Endothelial cell of umbilical vein (primary cell): ENCODE data around the gene OCIAD1. TPM values are rescaled to one million over a fixed set of nuclear protein-coding genes. Genes with fewer than 3 reads are reported as not detected.

Source experiments
- BruUV-seq: library from RNA; stranded (reverse); fragments of 400-500 nt; replicated peaks from 2 replicates; lab custom pipeline; 2021; lab: Mats Ljungman, UMichigan
- CTCF ChIA-PET: fragments of 300-600, 350-600 bp; sonication (Branson Sonifier 250); formaldehyde crosslinking; loops from one replicate; lab custom pipeline; 2021; ENCODE audit warnings: antibody characterized with exemption, inconsistent platforms; lab: Charles Lee
- POLR2A ChIA-PET: fragments of 300-600, 350-600 bp; sonication (Branson Sonifier 250); formaldehyde crosslinking; loops from one replicate; lab custom pipeline; 2021; ENCODE audit warnings: antibody characterized with exemption, inconsistent platforms; lab: Charles Lee
- DNase-seq: peaks from one replicate; pipeline ENCODE4 v3.0.0-alpha.2; 2011; ENCODE audit warnings: low read depth, low spot score
- FAIRE-seq: peaks from 2 replicates; lab custom pipeline; 2011; peaks lifted over from hg19 to GRCh38; lab: Jason Lieb, UNC
- H2AFZ ChIP-seq: 2 replicates; pipeline ENCODE4 v1.6.0; 2012; ENCODE audit warnings: low read depth, low read length, control low read depth, inconsistent platforms
- H3K27ac ChIP-seq: 2 replicates; pipeline ENCODE4 v1.5.1; 2011; ENCODE audit warnings: low read depth, mild to moderate bottlenecking, control low read depth, low read length, moderate library complexity; ENCODE audit not compliant: insufficient read depth
- H3K27me3 ChIP-seq, 2 experiments: 2 replicates each; pipeline versions ENCODE4 v1.6.0 to v1.6.1; 2011; ENCODE audit warnings: low read length in 2 of 2, mixed read lengths in 1 of 2; ENCODE audit not compliant: control insufficient read depth in 2 of 2, insufficient read depth in 2 of 2
- H3K36me3 ChIP-seq, 2 experiments: 2 replicates in 1 of 2; 3 replicates in 1 of 2; pipeline ENCODE4 v1.5.1; 2011; ENCODE audit warnings: low read length in 2 of 2, mild to moderate bottlenecking in 1 of 2, moderate library complexity in 1 of 2; ENCODE audit not compliant: control insufficient read depth in 2 of 2, insufficient read depth in 2 of 2; ENCODE audit errors: extremely low read depth in 1 of 2
- H3K4me1 ChIP-seq: 3 replicates; pipeline ENCODE4 v1.5.1; 2011; ENCODE audit warnings: mild to moderate bottlenecking, low read length; ENCODE audit not compliant: control insufficient read depth, insufficient read depth; ENCODE audit errors: extremely low read depth
- H3K4me2 ChIP-seq: 2 replicates; pipeline ENCODE4 v1.6.1; 2011; ENCODE audit warnings: low read length, control low read depth, mixed read lengths; ENCODE audit not compliant: insufficient read depth
- H3K4me3 ChIP-seq, 3 experiments: fragments of 200-600 bp in 1 of 3; sonication (generic), shearing (Covaris generic) in 1 of 3; replicated peaks in 1 of 3; 2 replicates each; pipeline ENCODE4 v1.5.1; 2011 to 2016; ENCODE audit warnings: control low read depth in 3 of 3, low read length in 3 of 3, mild to moderate bottlenecking in 2 of 3, inconsistent platforms in 1 of 3, low read depth in 1 of 3, moderate library complexity in 1 of 3; ENCODE audit not compliant: insufficient read depth in 1 of 3
- H3K79me2 ChIP-seq: 2 replicates; pipeline ENCODE4 v1.6.0; 2012; ENCODE audit warnings: low read length, inconsistent platforms; ENCODE audit not compliant: control insufficient read depth, insufficient read depth
- H3K9ac ChIP-seq: replicated peaks from 2 replicates; pipeline ENCODE3; 2011; ENCODE audit warnings: low read length, control low read depth; ENCODE audit not compliant: insufficient read depth; ENCODE audit errors: extremely low read depth
- H3K9me1 ChIP-seq: replicated peaks from 3 replicates; pipeline ENCODE4 v1.6.0; 2011; ENCODE audit warnings: mild to moderate bottlenecking, low read length; ENCODE audit not compliant: control insufficient read depth, insufficient read depth; ENCODE audit errors: extremely low read depth
- H3K9me3 ChIP-seq: replicated peaks from 2 replicates; pipeline ENCODE4 v1.5.1; 2012; ENCODE audit warnings: low read length, inconsistent platforms; ENCODE audit not compliant: control insufficient read depth, insufficient read depth
- H4K20me1 ChIP-seq: replicated peaks from 2 replicates; pipeline ENCODE3; 2011; ENCODE audit warnings: mild to moderate bottlenecking, low read length; ENCODE audit not compliant: control insufficient read depth, insufficient read depth; ENCODE audit errors: extremely low read depth
- EZH2 ChIP-seq: IDR thresholded peaks from 2 replicates; pipeline ENCODE4 v1.6.1; 2012; ENCODE audit warnings: borderline replicate concordance, low read depth, mild to moderate bottlenecking, moderate library complexity, low read length, inconsistent platforms; ENCODE audit not compliant: severe bottlenecking
- FOS ChIP-seq: IDR thresholded peaks from 2 replicates; pipeline ENCODE4 v1.6.1; 2011; ENCODE audit warnings: mild to moderate bottlenecking, low read length, moderate library complexity, borderline replicate concordance; ENCODE audit not compliant: insufficient read depth
- GATA2 ChIP-seq: IDR thresholded peaks from 2 replicates; pipeline ENCODE4 v1.7.0; 2011; ENCODE audit warnings: low read depth, mild to moderate bottlenecking, moderate library complexity, mixed read lengths, low read length; ENCODE audit not compliant: insufficient read length, insufficient read depth
- JUN ChIP-seq: IDR thresholded peaks from 2 replicates; pipeline ENCODE4 v1.6.1; 2011; ENCODE audit warnings: borderline replicate concordance, low read depth; ENCODE audit not compliant: insufficient read length, insufficient read depth
- MYC ChIP-seq: IDR thresholded peaks from one replicate; pipeline ENCODE4 v1.6.1; 2011; ENCODE audit warnings: mild to moderate bottlenecking, low read depth, low read length
- POLR2A ChIP-seq: IDR thresholded peaks from 2 replicates; pipeline ENCODE4 v1.6.1; 2012; ENCODE audit warnings: low read depth, mild to moderate bottlenecking, control low read depth, low read length
- POLR2AphosphoS5 ChIP-seq: IDR thresholded peaks from 2 replicates; pipeline ENCODE4 v1.6.1; 2012; ENCODE audit warnings: low read depth, mild to moderate bottlenecking, control low read depth, low read length, moderate library complexity; ENCODE audit not compliant: insufficient read depth
- dilution Hi-C: fragments of 300-500 bp; cut with MboI; formaldehyde crosslinking; loops from one replicate; pipeline ENCODE4 v1.15.0; 2019; ENCODE audit warnings: low sequenced_read_pairs; ENCODE audit not compliant: extremely low pct_ligation_motif_present
- intact Hi-C: fragments of 100-400 bp; cut with micrococcal nuclease; formaldehyde crosslinking; loops from one replicate; pipeline ENCODE4 v1.10.0; 2022
- polyA plus RNA-seq, 4 experiments: library from polyadenylated mRNA; depleted of rRNA in 3 of 4; stranded (reverse) in 3 of 4; unstranded in 1 of 4; fragments of >200 nt; gene quantifications; 2 replicates each; pipeline versions ENCODE4 v1.2.1 to v1.2.3, GENCODE V29; 2011 to 2012; ENCODE audit warnings: missing spikeins in 1 of 4
- total RNA-seq: library from RNA; stranded (reverse); gene quantifications from 2 replicates; pipeline ENCODE4 v1.2.3, GENCODE V29; 2021
- TF ChIP-seq, protein P1 (sequence below), 2 donors: IDR thresholded peaks; 1 replicate in 1 of 2; 2 replicates in 1 of 2; pipeline ENCODE4 v1.5.1; 2011; ENCODE audit warnings: low read length in 2 of 2, mild to moderate bottlenecking in 2 of 2, moderate library complexity in 2 of 2, control low read depth in 1 of 2, inconsistent platforms in 1 of 2, low read depth in 1 of 2; ENCODE audit not compliant: insufficient read depth in 1 of 2; ENCODE audit errors: extremely low read depth in 1 of 2
- TF ChIP-seq, protein P2 (sequence below): IDR thresholded peaks from 2 replicates; pipeline ENCODE4 v1.6.1; 2011; ENCODE audit not compliant: insufficient read depth, insufficient read length

OCIAD1 gene
- total and polyA plus RNA-seq, 2 donors (not counting 3 experiments of a cell fraction or from before 2014, with no cell fraction given): 81.7 to 101 TPM

DNA sequence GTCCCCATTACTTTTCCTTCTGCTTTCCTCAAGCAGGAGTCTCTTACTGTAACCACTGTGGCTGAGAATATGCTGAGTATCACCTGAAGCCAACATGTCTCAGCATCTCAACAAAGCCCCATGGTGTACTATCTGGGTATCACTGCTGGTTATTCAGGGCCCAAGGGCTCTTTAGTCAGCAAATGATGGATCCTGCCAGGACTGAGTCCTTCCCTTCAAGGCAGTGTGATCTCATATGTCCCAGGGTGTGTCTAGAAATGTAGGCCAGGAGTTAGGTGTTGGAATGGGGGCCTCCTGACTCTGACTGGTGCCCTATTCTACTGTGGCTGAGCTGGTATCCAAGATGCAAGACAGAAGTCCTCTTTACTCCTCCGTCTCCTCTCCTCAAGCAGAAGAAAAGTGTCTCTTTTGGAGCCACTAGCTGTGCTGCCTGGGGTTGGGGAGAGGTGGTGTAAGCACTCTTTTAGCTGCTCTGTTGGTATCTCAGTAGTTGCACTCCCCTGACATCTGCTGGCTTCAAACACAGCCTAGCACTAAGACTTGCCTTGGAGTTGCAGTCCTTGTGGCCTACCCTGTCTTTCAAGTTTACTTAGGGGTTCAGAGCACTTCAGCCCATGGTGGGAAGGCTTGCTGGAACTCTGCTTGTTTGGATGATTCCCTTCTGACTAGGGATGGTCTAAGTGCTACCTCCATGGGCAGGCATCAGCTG lies 47.1 kb downstream of the OCIAD1 start:
- no peaks in the 10 kb centered on the region for H3K9me3 ChIP-seq
- H3K9ac ChIP-seq: no peak overlapping the region
- H3K27me3 ChIP-seq: no peaks in the 10 kb centered on the region
- no peaks in the 10 kb centered on the region for H3K9me1 ChIP-seq
- dilution Hi-C loops: no loop called here
- no peak overlapping the region for H2AFZ ChIP-seq
- FAIRE-seq: no peak
- BruUV-seq: no TSS peak
- ChIA-PET CTCF (no interaction called here), POLR2A (no interaction called here)
- H3K36me3 ChIP-seq: no peaks in the 10 kb centered on the region
- no peak for TF ChIP-seq FOS
- no peak for TF ChIP-seq MYC
- TF ChIP-seq, protein P1, sequence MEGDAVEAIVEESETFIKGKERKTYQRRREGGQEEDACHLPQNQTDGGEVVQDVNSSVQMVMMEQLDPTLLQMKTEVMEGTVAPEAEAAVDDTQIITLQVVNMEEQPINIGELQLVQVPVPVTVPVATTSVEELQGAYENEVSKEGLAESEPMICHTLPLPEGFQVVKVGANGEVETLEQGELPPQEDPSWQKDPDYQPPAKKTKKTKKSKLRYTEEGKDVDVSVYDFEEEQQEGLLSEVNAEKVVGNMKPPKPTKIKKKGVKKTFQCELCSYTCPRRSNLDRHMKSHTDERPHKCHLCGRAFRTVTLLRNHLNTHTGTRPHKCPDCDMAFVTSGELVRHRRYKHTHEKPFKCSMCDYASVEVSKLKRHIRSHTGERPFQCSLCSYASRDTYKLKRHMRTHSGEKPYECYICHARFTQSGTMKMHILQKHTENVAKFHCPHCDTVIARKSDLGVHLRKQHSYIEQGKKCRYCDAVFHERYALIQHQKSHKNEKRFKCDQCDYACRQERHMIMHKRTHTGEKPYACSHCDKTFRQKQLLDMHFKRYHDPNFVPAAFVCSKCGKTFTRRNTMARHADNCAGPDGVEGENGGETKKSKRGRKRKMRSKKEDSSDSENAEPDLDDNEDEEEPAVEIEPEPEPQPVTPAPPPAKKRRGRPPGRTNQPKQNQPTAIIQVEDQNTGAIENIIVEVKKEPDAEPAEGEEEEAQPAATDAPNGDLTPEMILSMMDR (IDR thresholded peaks at IDR 0.05; ENCODE audit: extremely low read depth in 1 of 2, insufficient read depth in 1 of 2, low read depth in 1 of 2, low read length in 2 of 2): no peak
- no peak for TF ChIP-seq JUN
- TF ChIP-seq EZH2: no peak
- TF ChIP-seq POLR2AphosphoS5: no peak
- no peak for TF ChIP-seq GATA2
- no peak for TF ChIP-seq POLR2A
- TF ChIP-seq, protein P2, sequence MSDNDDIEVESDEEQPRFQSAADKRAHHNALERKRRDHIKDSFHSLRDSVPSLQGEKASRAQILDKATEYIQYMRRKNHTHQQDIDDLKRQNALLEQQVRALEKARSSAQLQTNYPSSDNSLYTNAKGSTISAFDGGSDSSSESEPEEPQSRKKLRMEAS: no peak
- H4K20me1 ChIP-seq: no peaks in the 10 kb centered on the region
- intact Hi-C loops: loop anchor here (2.0 kb wide), 1 partner anchor 85 kb away; no protein-coding TSS in a partner anchor
- H3K4me2 ChIP-seq: no peak overlapping the region
- no peaks in the 10 kb centered on the region for H3K79me2 ChIP-seq
- no peak overlapping the region for H3K4me3 ChIP-seq
- no peaks in the 10 kb centered on the region for H3K4me1 ChIP-seq
- no peak overlapping the region for H3K27ac ChIP-seq
- no peak for DNase-seq
